ENCODE results near the gene MAPKAP1.
A peak's percentile ranks its signal among the peaks of the same experiment; 100 is the strongest.
"Not testable (repeated sequence)": the region's sequence is repeated elsewhere in the genome, so short reads cannot be mapped to it uniquely, and the experiment has no call there.

The MAPKAP1 gene

GRCh38 chr9:125732562-125732961 lies 25.6 kb upstream of the MAPKAP1 start:
- DNase-seq (ENCODE audit: low read depth in 3 of 3), result no peak

GRCh38 chr9:125730168-125730567 lies 23.2 kb upstream of the MAPKAP1 start:
- no peak for DNase-seq (ENCODE audit: low read depth in 3 of 3)

GRCh38 chr9:125726456-125727132 lies 19.6 kb upstream of the MAPKAP1 start:
- no peak for DNase-seq (ENCODE audit: low read depth in 3 of 3)

DNA sequence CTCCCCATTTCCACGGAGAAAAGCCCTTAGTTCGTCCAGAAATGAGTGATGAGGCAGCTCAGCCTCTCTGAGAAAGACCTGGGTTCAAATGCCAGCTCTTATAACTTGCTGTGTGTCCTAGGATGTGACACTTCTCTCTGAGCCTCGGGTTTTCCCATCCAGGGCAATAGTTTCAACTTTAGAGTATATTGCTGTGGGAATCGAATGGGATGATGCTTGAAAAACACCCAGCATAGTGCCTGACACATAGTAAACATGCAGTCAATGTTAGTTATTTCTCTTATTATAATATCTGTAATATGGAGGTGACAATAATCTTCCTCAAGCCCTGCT lies 430 bp upstream of the MAPKAP1 start:
- DNase-seq (ENCODE audit: low read depth in 3 of 3), result no peak

DNA sequence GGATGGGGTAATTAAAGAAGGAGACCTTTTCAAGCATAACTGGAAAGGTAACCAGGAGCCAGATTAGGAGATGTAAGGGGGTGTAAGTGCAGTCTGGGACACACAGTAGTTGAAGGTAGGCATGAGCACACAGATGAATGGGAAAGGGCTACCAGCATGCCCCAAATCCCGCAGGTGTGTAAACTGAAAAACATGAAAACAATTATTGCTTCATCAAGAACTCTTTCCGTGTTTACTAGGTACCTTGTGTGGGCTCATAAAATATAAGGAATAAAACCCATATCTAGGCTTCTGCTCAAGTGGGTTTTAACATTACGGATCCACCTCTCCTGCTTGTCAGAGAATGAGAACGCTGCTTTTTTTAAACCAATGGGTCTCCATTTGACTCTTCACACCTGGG lies 1.1 kb downstream of the MAPKAP1 start:
- DNase-seq (ENCODE audit: low read depth in 3 of 3), result no peak

- DNase-seq (ENCODE audit: low read depth in 3 of 3), result no peak
Measured at GRCh38 chr9:125703662-125704061, 3.3 kb downstream of the MAPKAP1 start.

- no peak for DNase-seq (ENCODE audit: low read depth in 3 of 3)
Measured at GRCh38 chr9:125701351-125701750, 5.7 kb downstream of the MAPKAP1 start.

DNA sequence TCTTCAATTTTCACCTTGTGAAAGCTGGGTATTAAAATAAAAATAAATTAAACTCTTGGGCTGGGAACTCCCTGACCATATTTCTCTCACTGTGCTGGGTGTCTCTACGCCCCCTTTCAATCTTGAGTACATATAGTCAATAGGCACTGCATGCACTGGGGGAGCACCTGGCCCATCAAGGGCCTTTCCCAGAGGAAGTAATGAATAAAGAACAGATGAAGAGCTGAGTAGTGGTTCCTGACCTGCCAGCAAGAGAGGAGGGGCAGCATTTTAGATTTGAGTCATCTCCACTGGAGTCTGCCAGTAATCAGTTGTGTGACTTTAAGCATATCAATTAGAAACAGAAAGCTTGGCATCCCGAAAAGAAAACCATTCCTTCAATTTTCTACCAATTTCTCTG lies 6.2 kb downstream of the MAPKAP1 start:
- peak in 2 of 3 experiments; percentile 26 to 41 for DNase-seq (ENCODE audit: low read depth in 3 of 3)

- no peak for DNase-seq (ENCODE audit: low read depth in 3 of 3)
Measured at GRCh38 chr9:125699870-125700269, 7.1 kb downstream of the MAPKAP1 start.

GRCh38 chr9:125696106-125696647 lies 10.8 kb downstream of the MAPKAP1 start:
- no peak for DNase-seq (ENCODE audit: low read depth in 3 of 3)

- DNase-seq (ENCODE audit: low read depth in 3 of 3), result not testable (repeated sequence)
Measured at GRCh38 chr9:125695548-125695947, 11.5 kb downstream of the MAPKAP1 start.

GRCh38 chr9:125694478-125694877 lies 12.5 kb downstream of the MAPKAP1 start:
- no peak for DNase-seq (ENCODE audit: low read depth in 3 of 3)

GRCh38 chr9:125693492-125693891 lies 13.5 kb downstream of the MAPKAP1 start:
- DNase-seq (ENCODE audit: low read depth in 3 of 3), result not testable (repeated sequence)

- no peak for DNase-seq (ENCODE audit: low read depth in 3 of 3)
Measured at GRCh38 chr9:125691869-125692268, 15.1 kb downstream of the MAPKAP1 start.

GRCh38 chr9:125690679-125691078 lies 16.3 kb downstream of the MAPKAP1 start:
- no peak for DNase-seq (ENCODE audit: low read depth in 3 of 3)

- no peak for DNase-seq (ENCODE audit: low read depth in 3 of 3)
Measured at GRCh38 chr9:125687163-125687863, 19.7 kb downstream of the MAPKAP1 start.

- DNase-seq (ENCODE audit: low read depth in 3 of 3), result no peak
Measured at GRCh38 chr9:125685167-125685566, 21.8 kb downstream of the MAPKAP1 start.

GRCh38 chr9:125683486-125683885 lies 23.5 kb downstream of the MAPKAP1 start:
- DNase-seq (ENCODE audit: low read depth in 3 of 3), result no peak

DNA sequence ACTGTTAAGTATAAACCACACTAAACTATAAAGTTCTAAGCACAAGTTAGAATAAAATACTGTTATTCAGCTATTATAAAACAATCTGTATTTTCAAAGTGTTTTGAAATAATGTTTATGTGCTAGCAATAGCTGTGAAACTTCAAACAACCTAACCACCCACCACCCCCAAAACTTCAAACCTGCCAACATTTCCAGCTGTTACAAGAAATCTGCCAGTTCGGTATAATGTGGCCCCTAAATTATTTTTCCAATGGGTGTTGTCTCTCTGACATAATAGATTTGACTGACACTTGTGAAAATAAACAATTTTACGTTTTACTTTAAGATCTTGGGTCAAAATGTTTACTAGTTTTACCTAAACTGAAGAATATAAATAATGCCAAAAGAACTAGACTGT lies 24.7 kb downstream of the MAPKAP1 start:
- no peak for DNase-seq (ENCODE audit: low read depth in 3 of 3)

GRCh38 chr9:125681657-125682056 lies 25.4 kb downstream of the MAPKAP1 start:
- DNase-seq (ENCODE audit: low read depth in 3 of 3), result no peak

DNA sequence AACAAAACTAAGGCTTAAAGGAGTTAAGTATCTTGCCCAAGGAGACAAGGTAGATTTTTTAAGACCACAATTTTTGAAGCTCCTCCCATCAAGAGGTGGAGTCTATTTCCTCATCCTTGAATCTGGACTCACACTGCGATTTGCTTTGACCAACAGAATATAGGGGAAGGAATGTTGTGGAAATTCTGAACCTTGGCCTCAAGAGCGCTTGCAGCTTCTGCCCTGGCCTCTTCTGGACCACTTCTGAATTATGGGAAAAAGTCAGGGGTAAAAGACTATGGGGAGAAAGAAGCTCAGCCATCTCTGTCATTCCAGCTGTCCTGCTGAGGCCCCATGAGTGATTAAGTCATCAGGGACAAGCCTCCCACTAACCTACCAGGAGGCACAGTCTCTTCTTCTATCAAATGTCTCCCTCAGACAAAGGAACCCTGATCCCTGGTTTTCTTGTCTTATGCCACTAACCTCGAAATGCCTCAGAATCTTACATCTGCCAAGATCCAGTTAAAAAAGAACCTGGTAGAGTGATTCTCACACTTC lies 25.9 kb downstream of the MAPKAP1 start:
- DNase-seq (ENCODE audit: low read depth in 3 of 3), result no peak

DNA sequence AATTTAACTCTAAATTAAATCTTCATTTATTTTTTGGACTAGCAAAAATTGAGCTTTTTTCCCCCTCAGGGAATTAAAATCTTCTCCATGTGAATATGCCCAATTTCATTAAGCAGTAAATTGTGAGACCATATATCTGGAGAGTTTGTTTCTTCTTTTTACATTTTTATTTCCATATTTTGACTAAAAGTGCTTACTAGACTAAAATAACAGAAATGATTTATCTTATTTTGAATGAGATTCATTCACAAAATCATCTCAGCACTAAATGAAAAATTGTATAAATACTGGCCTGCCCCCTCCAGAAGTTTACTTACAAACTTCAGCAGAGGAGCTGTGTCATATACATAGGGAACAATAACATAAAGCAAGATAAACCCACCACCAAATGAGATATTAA lies 26.6 kb downstream of the MAPKAP1 start:
- no peak for DNase-seq (ENCODE audit: low read depth in 3 of 3)

DNA sequence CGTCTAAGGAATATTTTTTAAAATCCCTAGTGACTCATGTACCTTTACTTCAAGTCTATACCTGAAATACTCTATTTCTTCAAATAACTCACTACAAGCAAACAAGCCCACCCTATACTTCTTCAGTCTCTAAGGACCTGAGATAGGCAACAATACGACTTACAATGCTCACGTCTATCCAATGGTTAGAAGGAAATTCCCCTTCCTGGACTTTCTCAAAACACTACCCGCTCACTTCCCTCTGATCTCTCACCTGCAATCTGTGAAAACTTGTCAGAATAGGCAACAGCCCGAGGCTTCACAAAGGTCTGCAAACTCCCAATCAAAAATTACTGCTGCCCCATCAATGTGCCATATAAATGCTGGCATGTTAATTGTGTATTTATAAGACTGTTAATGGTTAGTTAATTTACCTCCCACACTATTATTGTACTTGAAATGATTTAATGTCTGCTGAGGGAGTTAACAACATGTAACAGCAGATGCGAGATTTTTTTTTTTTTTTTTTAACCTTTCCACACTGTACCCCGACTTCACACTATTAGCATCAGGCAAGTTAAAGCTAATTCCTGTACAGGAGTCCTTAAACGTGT lies 27.3 kb downstream of the MAPKAP1 start:
- DNase-seq (ENCODE audit: low read depth in 3 of 3), result no peak

All from stimulated activated CD4-positive, alpha-beta T cell treated with anti-CD3 and anti-CD28 coated beads, TNF-alpha, amount 100 ng/mL, for 24 hours (primary cell).